GM12878 (cell line): Measurements from ENCODE around the gene SCNN1A. TPM values are rescaled to one million over a fixed set of nuclear protein-coding genes. Genes with fewer than 3 reads are reported as not detected.

Experiments
- ATAC-seq: fragments of 200-7000 bp; cut with Tn5 transposase; 3 replicates; pipeline ENCODE4 v1.9.1; 2020; ENCODE audit warnings: mild to moderate bottlenecking, moderate library complexity
- BruUV-seq: library from RNA; stranded (reverse); fragments of 400-500 nt; replicated peaks from 2 replicates; lab custom pipeline; 2021; lab: Mats Ljungman, UMichigan
- CTCF ChIA-PET: fragments of 300-600 bp; sonication (Branson Sonifier 250); formaldehyde crosslinking; extraction: SDS; loops from one replicate; lab custom pipeline; 2021; ENCODE audit warnings: inconsistent platforms; lab: Yijun Ruan, JAX
- POLR2A ChIA-PET: fragments of 350-600 bp; formaldehyde crosslinking; extraction: SDS; loops from one replicate; lab custom pipeline; 2021; ENCODE audit warnings: inconsistent platforms; lab: Charles Lee
- RAD21 ChIA-PET: fragments of 300-600 bp; sonication (Branson Sonifier 250); formaldehyde crosslinking; loops from one replicate; lab custom pipeline; 2023; ENCODE audit warnings: antibody characterized with exemption; ENCODE audit not compliant: unreplicated experiment; lab: Charles Lee
- SMC1A ChIA-PET: fragments of 300-600 bp; sonication (Branson Sonifier 250); formaldehyde crosslinking; loops from one replicate; lab custom pipeline; 2023; ENCODE audit not compliant: unreplicated experiment, uncharacterized antibody; lab: Charles Lee
- DNase-seq: peaks from one replicate; pipeline ENCODE4 v3.0.0-alpha.2; 2011; ENCODE audit warnings: low read depth, low spot score
- FAIRE-seq: peaks from 3 replicates; lab custom pipeline; 2011; peaks lifted over from hg19 to GRCh38; lab: Jason Lieb, UNC
- H2AFZ ChIP-seq: 2 replicates; pipeline ENCODE4 v1.6.0; 2011; ENCODE audit warnings: low read depth, low read length, control low read depth; ENCODE audit not compliant: control insufficient read depth
- H3K27ac ChIP-seq: 2 replicates; pipeline ENCODE4 v1.5.1; 2011; ENCODE audit warnings: control low read depth; ENCODE audit not compliant: control insufficient read depth, insufficient read depth
- H3K27me3 ChIP-seq, 2 experiments: replicated peaks in 1 of 2; 2 replicates each; pipeline versions ENCODE4 v1.6.0 to v1.6.1; 2011; ENCODE audit warnings: low read length in 1 of 2; ENCODE audit not compliant: control insufficient read depth in 2 of 2, insufficient read depth in 2 of 2
- H3K36me3 ChIP-seq, 2 experiments: 2 replicates each; pipeline ENCODE4 v1.5.1; 2011; ENCODE audit warnings: low read length in 1 of 2; ENCODE audit not compliant: control insufficient read depth in 2 of 2, insufficient read depth in 2 of 2
- H3K4me1 ChIP-seq: 2 replicates; pipeline ENCODE4 v1.6.1; 2011; ENCODE audit warnings: mild to moderate bottlenecking, low read length, moderate library complexity, mixed read lengths; ENCODE audit not compliant: control insufficient read depth, insufficient read depth
- H3K4me2 ChIP-seq: 2 replicates; pipeline ENCODE4 v1.6.0; 2011; ENCODE audit warnings: control low read depth; ENCODE audit not compliant: control insufficient read depth, insufficient read depth
- H3K4me3 ChIP-seq: fragments of 200-600 bp; sonication (generic); 2 replicates; pipeline ENCODE4 v1.5.1; 2016
- H3K79me2 ChIP-seq: 2 replicates; pipeline ENCODE4 v1.6.0; 2011; ENCODE audit warnings: low read length; ENCODE audit not compliant: control insufficient read depth, insufficient read depth
- H3K9ac ChIP-seq: 2 replicates; pipeline ENCODE4 v1.8.0; 2011; ENCODE audit warnings: low read length, control low read depth, mixed read lengths; ENCODE audit not compliant: control insufficient read depth, insufficient read depth
- H3K9me3 ChIP-seq: replicated peaks from 3 replicates; pipeline ENCODE4 v1.5.1; 2011; ENCODE audit warnings: mild to moderate bottlenecking, low read length; ENCODE audit not compliant: control insufficient read depth, insufficient read depth
- H4K20me1 ChIP-seq: 2 replicates; pipeline ENCODE4 v1.6.0; 2011; ENCODE audit not compliant: control insufficient read depth, insufficient read depth
- BCLAF1 ChIP-seq: fragments of 450-650 bp; IDR thresholded peaks from 2 replicates; pipeline ENCODE4 v1.6.1; 2017; ENCODE audit warnings: antibody characterized with exemption, mild to moderate bottlenecking, moderate library complexity
- EGR1 ChIP-seq, 2 experiments: IDR thresholded peaks; 1 replicate in 1 of 2; 2 replicates in 1 of 2; pipeline ENCODE4 v1.6.1; 2011 to 2012; ENCODE audit warnings: low read depth in 2 of 2, low read length in 2 of 2, borderline replicate concordance in 1 of 2, mild to moderate bottlenecking in 1 of 2, moderate library complexity in 1 of 2
- EP300 ChIP-seq, 2 experiments: fragments of 150-350 bp in 1 of 2; IDR thresholded peaks; 2 replicates each; pipeline ENCODE4 v1.6.1; 2011 to 2012; ENCODE audit warnings: low read depth in 2 of 2, low read length in 2 of 2, borderline replicate concordance in 1 of 2, improper control_type of control experiment in 1 of 2, inconsistent platforms in 1 of 2; ENCODE audit not compliant: control insufficient read depth in 1 of 2
- GATAD2B ChIP-seq: fragments of 450-650 bp; conservative IDR thresholded peaks from 2 replicates; pipeline ENCODE4 v1.6.1; 2017; ENCODE audit warnings: low read depth, mild to moderate bottlenecking, moderate library complexity
- IRF4 ChIP-seq: IDR thresholded peaks from 2 replicates; pipeline ENCODE4 v1.6.1; 2011; ENCODE audit warnings: low read depth, low read length
- MYB ChIP-seq: fragments of 150-350 bp; IDR thresholded peaks from 2 replicates; pipeline ENCODE4 v1.6.1; 2014; ENCODE audit warnings: mild to moderate bottlenecking, low read depth, low read length, borderline replicate concordance
- POLR2A ChIP-seq: IDR thresholded peaks from 2 replicates; pipeline ENCODE4 v1.6.1; 2011; ENCODE audit warnings: low read depth, mild to moderate bottlenecking, low read length
- POLR2AphosphoS2 ChIP-seq: IDR thresholded peaks from 2 replicates; pipeline ENCODE4 v1.6.1; 2011; ENCODE audit warnings: low read depth, mild to moderate bottlenecking, low read length, improper control_type of control experiment, moderate library complexity
- RELA ChIP-seq: fragments of 450-650 bp; IDR thresholded peaks from 2 replicates; pipeline ENCODE4 v1.8.0; 2014; ENCODE audit warnings: borderline replicate concordance; ENCODE audit not compliant: partially characterized antibody
- SIX5 ChIP-seq: IDR thresholded peaks from 2 replicates; pipeline ENCODE4 v1.6.1; 2011; ENCODE audit warnings: mild to moderate bottlenecking, low read depth, low read length, moderate library complexity; ENCODE audit not compliant: severe bottlenecking
- SREBF2 ChIP-seq: IDR thresholded peaks from 2 replicates; pipeline ENCODE4 v1.6.1; 2012; ENCODE audit warnings: mild to moderate bottlenecking, low read length
- TAF1 ChIP-seq: IDR thresholded peaks from 2 replicates; pipeline ENCODE4 v1.6.1; 2011; ENCODE audit warnings: mild to moderate bottlenecking, low read depth, low read length, borderline replicate concordance
- YBX1 ChIP-seq: fragments of 450-650 bp; IDR thresholded peaks from 2 replicates; pipeline ENCODE4 v1.6.1; 2016; ENCODE audit warnings: antibody characterized with exemption
- ZNF24 ChIP-seq: fragments of 450-650 bp; IDR thresholded peaks from 2 replicates; pipeline ENCODE4 v1.6.1; 2017; ENCODE audit warnings: antibody characterized with exemption, mild to moderate bottlenecking
- ZNF274 ChIP-seq: IDR thresholded peaks from one replicate; pipeline ENCODE4 v1.8.0; 2011; ENCODE audit not compliant: insufficient read length, insufficient read depth
- WGBS: methylation state at CpG from one replicate; pipeline ENCODE4 v1.1.6; 2016; ENCODE audit warnings: low lambda C conversion rate; ENCODE audit not compliant: insufficient replicate concordance, insufficient coverage; ENCODE audit errors: missing lambda C conversion rate; 5-methylcytosine and 5-hydroxymethylcytosine counted together
- in situ Hi-C: fragments of 300-500 bp; cut with MboI; formaldehyde crosslinking; loops from 9 replicates; pipeline ENCODE4 v1.14.3; 2018; ENCODE audit warnings: mixed read lengths
- intact Hi-C: fragments of 100-400 bp; cut with micrococcal nuclease; formaldehyde crosslinking; loops from one replicate; pipeline ENCODE4 v1.14.2; 2022; ENCODE audit not compliant: unreplicated experiment
- polyA plus RNA-seq, 11 experiments: library from polyadenylated mRNA; depleted of rRNA in 4 of 11; unstranded in 6 of 11; stranded (reverse) in 5 of 11; fragments of >200 nt; fragmentation: Nextera tagmentation in 4 of 11; fragmentation: Illumina TruSeq in 1 of 11; extraction: Ambion mirVana in 4 of 11; extraction: Trizol in 1 of 11; gene quantifications; 1 replicate in 1 of 11; 2 replicates in 10 of 11; pipeline versions ENCODE4 v1.2.1 to v1.2.3, GENCODE V29; 2011 to 2016; ENCODE audit warnings: inconsistent platforms in 2 of 11, missing spikeins in 2 of 11, low read depth in 1 of 11
- total RNA-seq, 4 experiments: library from RNA; depleted of rRNA in 3 of 4; stranded (reverse); fragments of >200 nt in 3 of 4; fragmentation: Illumina TruSeq in 1 of 4; extraction: Trizol in 1 of 4; gene quantifications; 2 replicates each; pipeline versions ENCODE4 v1.2.1 to v1.2.3, GENCODE V29; 2013 to 2021

The SCNN1A gene
- total and polyA plus RNA-seq, 10 of the 15 experiments (the other 5 are each of a cell fraction or from before 2014, with no cell fraction given): 0.14 to 0.69 TPM; not detected in 8

GRCh38 chr12:6394398-6394797 is 19.0 kb upstream of the SCNN1A start:
- no peaks in the 10 kb centered on the region for H4K20me1 ChIP-seq
- BruUV-seq: no TSS peak
- DNase-seq (no peak), ATAC-seq (no peak), FAIRE-seq (no peak)
- no peaks in the 10 kb centered on the region for H3K4me1 ChIP-seq
- H3K36me3 ChIP-seq: no peaks in the 10 kb centered on the region; a peak in 1 of 4 replicates
- H3K9me3 ChIP-seq: no peaks in the 10 kb centered on the region
- ChIA-PET RAD21 (no interaction called here), CTCF (no interaction called here), SMC1A (no interaction called here), POLR2A (no interaction called here)
- intact Hi-C loops: no loop called here
- no peak overlapping the region for H3K9ac ChIP-seq
- 42% methylated on average over 8 of the region's 8 CpGs for WGBS
- no peak overlapping the region for H3K4me2 ChIP-seq
- no peak overlapping the region for H3K27ac ChIP-seq
- no peaks in the 10 kb centered on the region; a peak in 1 of 4 replicates for H3K27me3 ChIP-seq
- H3K4me3 ChIP-seq: no peak overlapping the region
- H3K79me2 ChIP-seq: no peaks in the 10 kb centered on the region
- H2AFZ ChIP-seq: no peak overlapping the region
- in situ Hi-C loops: no loop called here
- no peak for TF ChIP-seq YBX1
- TF ChIP-seq TAF1: no peak
- no peak for TF ChIP-seq EGR1 (IDR thresholded peaks at IDR 0.05; ENCODE audit: borderline replicate concordance in 1 of 2, low read depth in 2 of 2, low read length in 2 of 2)
- TF ChIP-seq ZNF274: no peak
- no peak for TF ChIP-seq BCLAF1
- no peak for TF ChIP-seq RELA
- TF ChIP-seq MYB: no peak
- TF ChIP-seq IRF4: no peak
- no peak for TF ChIP-seq POLR2A
- TF ChIP-seq SIX5: no peak
- TF ChIP-seq GATAD2B: no peak
- no peak for TF ChIP-seq POLR2AphosphoS2
- no peak for TF ChIP-seq SREBF2
- no peak for TF ChIP-seq EP300 (IDR thresholded peaks at IDR 0.05; ENCODE audit: borderline replicate concordance in 1 of 2, control insufficient read depth in 1 of 2, low read depth in 2 of 2, low read length in 2 of 2)
- no peak for TF ChIP-seq ZNF24
